Activated T-cell treated with anti-CD3 and anti-CD28 coated beads for 4 hours (primary cell): ENCODE measurements around the gene PEBP1.
"Not testable (repeated sequence)": the region's sequence is repeated elsewhere in the genome, so short reads cannot be mapped to it uniquely, and the experiment has no call there.

ENCODE experiments used
- DNase-seq: peaks from one replicate; pipeline ENCODE4 v3.0.0-alpha.2; 2020

Gene PEBP1

DNA sequence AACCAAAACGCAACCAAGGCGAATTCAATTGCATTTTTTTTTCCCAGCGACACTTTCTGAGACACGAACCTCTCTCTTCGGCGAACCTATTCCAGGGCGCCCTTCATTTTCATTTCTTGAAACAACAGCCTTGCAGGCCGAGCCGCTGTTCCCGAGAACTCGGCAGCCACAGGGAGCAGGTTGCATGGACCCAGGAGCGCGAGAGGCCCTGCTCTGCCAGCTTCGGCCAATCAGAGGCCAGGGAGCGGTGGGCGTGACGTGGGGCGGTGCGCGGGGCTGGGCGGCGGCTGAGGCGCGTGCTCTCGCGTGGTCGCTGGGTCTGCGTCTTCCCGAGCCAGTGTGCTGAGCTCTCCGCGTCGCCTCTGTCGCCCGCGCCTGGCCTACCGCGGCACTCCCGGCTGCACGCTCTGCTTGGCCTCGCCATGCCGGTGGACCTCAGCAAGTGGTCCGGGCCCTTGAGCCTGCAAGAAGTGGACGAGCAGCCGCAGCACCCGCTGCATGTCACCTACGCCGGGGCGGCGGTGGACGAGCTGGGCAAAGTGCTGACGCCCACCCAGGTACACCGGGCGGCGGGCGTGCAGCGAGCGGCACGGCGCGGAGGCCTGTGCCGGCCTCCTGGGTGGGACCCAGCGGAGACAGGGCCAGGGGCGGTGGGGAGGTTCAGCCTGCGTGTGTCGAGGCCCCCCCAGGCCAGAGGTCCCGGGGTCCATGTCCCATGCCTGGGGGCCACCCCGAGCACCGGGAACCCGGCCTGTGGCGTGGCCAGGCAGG, at the start of gene PEBP1:
TSS of gene PEBP1 (plus strand) at position 337 of the 771 bp plus-strand sequence. CDS start at position 423, 86 bp downstream.
- peak; percentile 92 for DNase-seq

DNA sequence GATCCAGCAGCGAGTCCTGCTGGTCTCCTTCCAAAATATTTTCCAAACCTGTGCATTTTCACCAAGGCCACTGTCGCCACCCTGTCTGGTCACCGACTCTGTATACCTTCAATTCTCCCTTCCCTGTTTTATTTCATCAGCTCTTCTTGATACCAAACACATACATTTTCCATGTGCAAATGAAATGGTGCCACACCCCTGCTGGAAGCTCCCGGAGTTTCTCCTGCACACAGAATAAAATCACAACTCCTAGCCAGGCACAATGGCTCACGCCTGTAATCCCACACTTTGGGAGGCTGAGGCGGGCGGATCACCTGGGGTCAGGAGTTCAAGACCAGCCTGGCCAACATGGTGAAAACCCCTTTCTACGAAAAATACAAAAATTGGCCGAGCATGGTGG, 46.1 kb upstream of the PEBP1 start:
- DNase-seq = no peak

DNA sequence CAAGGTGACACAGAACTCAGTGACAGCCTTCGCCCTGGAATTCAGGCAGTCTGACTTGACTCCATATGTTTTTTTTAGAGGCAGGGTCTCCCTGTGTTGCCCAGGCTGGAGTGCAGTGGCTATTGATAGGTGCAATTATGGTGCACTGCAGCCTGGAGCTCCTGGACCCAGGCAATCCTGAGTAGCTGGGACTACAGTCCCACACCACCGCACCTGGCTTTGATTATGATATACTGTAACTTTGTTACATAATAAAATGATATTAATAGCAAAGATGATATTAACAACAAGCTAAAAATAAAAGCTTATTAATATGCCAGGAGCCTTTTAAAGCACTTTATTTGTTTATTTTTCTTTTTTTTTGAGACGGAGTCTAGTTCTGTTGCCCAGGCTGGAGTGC, 41.9 kb upstream of the PEBP1 start:
- DNase-seq = no peak

DNA sequence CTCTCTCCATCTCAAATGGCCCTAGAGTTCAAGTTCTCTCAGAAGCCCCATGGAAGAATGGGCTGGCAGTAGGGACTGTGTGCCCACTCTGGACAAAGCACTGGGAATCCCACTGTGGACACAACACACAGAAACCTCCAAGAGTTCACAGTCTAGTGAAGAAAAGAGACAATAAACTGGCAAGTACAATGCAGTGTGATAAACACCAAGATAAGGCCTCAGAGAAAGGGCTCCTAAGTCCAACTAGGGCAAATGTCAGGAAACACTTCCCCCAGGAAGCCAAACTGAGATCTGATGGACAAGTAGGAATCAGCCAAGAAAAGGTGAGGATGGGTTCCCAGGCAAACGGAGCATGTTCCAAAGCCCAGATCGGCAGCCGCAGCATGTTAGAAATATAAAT, 37.5 kb upstream of the PEBP1 start:
- DNase-seq = no peak

DNA sequence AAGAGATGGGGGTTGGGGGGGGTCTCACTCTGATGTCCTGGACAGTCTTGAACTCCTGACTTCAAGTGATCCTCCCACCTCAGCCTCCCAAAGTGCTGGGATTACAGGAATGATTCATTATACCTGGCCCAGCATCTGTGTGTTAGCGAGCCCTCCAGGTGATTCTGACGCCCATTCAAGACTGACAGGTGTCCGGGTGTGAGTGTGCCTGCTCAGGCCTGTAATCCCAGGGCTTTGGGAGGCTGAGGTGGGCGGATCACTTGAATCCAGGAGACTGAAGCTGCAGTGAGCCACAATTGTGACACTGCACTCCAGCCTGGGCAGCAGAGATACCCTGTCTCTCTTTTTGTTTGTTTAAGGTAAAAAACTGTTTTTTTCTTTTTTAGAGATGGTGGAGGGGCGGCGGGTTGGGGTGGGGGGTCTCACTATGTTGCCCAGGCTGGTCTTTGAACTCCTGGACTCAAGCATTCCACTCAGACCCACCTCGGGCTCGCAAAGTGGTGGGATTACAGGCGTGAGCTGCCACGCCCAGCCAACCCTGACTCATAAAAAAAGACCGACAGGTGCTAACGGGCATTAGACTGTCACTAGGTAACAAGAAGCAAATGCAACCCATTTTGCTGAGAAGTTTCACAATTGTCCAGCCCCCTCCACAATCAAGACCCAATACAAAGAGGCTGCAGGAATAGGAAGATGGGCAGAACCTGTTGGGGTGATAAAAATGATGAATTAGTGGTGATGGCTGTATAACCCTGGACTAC, 36.8 kb upstream of the PEBP1 start:
- DNase-seq = no peak

DNA sequence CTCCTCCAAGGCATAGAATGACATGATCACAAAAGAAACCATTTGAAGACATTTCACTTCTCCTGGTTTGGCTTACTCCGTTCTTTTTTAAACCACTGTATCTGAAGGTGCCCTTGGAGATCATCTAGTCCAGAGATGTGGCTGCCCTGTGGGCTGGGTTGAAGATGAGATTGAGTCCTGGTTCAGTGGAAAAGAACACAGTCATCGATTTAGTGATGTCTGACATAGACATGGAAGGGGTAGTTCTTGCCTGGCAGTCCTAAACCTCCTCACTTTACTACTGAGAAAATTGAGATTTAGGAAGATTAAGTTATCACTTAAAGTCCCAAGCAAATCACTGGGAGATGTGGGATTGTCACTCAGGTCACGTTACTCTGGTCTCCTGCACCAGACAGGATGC, 34.9 kb upstream of the PEBP1 start:
- no peak for DNase-seq

DNA sequence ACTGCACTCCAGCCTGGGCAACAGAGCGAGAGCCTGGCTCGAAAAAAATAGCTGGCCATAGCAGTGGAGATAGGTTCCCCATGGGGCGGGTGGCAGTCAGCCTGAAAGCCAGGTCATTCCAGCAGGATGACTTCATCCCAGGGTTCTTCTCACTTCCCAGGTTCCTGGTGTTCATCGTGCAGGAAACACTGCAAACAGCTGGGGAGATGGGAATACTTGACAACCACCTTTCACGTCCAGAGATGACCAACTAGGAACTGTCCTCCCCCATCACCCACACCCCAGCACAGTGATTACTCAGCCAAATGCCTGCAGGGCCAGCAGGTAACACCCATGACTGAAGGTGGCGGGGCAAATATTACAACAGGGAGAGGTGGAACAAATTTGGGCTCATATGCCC, 33.9 kb upstream of the PEBP1 start:
- no peak for DNase-seq

DNA sequence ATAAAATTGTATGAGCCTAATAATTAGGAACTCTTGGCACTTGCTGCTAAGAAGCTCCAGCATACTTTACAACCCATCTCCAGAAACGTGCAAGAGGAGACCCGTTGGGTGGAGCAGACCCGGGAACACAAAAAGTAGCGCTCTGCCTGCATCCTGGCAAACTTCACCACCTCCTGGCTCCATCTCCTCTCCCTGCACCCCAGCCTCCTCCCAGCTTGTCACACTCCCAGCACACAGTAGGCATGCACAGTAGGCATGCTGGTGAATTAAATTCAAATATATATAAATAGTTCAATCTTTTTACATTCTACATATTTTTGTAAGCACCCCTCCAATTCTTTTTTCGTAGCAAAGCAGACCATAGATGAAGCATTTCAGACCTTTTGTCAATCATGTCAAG, 33.3 kb upstream of the PEBP1 start:
- DNase-seq = no peak

DNA sequence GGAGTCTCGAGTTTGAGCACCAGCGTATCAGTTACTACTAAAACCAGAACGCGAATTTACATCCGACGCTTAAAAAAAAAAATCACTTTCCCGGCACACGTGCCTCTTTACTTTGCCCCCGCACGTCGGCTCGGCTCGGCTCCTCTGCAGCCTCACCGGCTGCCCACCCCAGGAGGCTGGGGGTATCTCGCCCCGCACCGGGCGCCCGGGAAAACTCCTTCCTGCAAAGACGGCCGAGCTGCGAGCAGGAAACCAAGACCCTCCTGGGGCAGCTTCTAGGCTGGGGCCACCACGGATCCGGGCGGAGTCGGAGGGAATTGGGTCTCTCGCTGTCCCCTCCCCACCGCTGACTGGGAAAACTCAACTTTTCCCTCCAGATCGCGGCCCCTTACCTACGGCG, 32.7 kb upstream of the PEBP1 start:
- DNase-seq = no peak

DNA sequence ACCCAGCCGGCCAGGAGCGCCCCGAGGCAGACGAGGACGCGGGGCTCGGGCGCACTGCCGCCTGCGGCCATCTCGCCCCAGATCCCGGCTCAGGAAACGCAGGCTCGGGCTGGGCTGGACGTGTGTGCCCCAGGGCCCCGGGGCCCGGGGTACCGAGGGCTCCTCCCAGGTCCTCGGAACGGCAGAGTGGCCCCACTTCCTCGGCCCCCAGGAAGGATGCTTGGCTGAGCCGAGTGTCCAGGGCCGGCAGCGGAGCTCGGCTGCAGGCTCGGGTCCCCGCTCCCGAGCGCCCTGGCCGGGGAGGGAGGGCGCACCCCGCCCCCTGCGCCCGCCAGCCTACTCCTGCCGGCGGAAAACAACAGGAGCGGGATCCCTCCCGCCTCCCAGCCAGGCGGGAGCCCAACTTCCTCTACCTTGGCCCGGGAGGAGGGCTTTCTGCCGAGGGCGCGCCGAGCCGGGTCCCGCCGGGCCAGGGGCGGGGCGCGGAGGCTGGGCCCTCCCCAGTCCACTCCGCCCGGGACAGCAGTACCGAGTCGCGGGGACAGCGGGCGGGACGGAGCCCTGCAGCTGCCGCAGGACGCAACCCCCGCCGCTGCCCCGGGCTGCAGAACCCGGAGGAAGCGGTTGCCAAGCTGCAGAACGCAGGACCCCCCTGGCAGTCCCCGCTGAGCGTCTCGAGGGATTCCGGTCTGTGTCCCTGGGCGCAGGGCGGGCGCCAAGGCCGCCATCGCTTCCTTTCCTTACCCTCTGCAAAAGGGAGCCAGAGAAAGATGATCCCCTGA, 32.1 kb upstream of the PEBP1 start, which contains the start of gene VSIG10:
TSS of gene VSIG10 (minus strand) at position 411 of the 782 bp plus-strand sequence. CDS start at position 71, 340 bp downstream.
- DNase-seq = no peak

DNA sequence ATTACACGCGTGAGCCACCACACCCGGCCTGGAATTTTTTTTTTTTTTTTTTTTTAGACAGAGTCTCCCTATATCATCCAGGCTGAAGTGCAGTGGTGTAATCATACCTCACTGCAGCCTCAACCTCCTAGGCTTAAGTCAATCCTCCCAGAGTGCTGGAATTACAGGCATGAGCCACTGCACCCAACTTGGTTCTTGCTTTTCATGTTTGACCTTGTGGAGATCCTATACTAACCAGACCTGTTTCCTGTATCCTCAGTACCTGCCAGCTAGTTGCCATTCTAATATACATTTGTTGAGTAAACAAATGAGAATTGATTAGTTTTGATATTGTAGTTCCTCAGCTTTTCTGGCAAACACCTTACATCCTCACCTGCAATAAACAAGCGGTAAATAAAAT, 28.9 kb upstream of the PEBP1 start:
- no peak for DNase-seq

DNA sequence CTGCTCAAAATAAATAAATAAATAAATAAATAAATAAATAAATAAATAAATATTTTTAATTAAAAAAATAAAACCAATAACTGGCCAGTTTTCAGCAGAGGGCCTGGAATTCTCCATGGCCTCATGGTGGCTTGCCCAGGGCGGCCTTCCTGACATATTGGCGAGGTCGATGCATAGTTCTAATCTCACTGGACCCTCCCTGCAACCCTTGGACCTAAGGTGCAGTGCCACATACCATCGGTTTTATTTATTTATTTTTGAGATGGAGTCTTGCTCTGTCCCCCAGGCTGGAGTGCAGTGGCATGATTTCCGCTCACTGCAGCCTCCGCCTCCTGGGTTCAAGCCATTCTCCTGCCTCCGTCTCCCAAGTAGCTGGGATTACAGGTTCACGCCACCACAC, 28.2 kb upstream of the PEBP1 start:
- DNase-seq = no peak

DNA sequence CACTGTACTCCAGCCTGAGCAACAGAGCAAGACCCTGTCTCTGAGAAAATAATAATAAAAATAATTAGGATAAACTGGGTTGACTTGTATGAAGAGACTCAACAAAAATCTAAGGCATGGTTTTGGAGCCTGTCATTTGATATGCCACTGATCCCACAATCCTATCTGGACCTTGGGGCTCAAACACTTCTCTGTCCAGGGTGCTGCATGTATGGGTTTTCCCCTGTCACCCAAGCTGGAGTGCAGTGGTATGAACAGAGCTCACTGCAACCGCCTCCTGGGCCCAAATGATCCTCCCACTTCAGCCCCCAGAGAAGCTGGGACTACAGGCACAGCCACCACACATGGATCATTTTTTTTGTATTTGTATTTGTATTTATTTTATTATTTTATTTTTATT, 26.8 kb upstream of the PEBP1 start:
- DNase-seq = no peak

DNA sequence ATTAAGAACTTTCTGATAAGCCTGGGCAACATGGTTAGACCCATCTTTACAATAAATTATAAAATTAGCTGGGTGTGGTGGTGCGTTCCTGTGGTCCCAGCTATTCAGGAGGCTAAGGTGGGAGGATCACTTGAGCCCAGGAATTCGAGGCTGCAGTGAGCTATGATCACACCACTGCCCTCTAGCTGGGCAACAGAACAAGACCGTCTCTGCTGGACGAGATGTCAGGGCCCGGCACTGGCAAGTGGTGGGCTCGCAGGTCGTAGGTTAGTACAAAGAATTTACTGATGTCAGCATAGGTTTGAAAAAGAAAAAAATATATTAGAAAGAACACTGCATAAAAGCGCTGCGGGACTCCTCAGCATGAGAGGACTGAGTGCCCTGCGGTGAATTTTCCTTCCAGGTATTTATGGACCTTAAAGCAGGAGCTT, 16.5 kb upstream of the PEBP1 start:
- DNase-seq = no peak

DNA sequence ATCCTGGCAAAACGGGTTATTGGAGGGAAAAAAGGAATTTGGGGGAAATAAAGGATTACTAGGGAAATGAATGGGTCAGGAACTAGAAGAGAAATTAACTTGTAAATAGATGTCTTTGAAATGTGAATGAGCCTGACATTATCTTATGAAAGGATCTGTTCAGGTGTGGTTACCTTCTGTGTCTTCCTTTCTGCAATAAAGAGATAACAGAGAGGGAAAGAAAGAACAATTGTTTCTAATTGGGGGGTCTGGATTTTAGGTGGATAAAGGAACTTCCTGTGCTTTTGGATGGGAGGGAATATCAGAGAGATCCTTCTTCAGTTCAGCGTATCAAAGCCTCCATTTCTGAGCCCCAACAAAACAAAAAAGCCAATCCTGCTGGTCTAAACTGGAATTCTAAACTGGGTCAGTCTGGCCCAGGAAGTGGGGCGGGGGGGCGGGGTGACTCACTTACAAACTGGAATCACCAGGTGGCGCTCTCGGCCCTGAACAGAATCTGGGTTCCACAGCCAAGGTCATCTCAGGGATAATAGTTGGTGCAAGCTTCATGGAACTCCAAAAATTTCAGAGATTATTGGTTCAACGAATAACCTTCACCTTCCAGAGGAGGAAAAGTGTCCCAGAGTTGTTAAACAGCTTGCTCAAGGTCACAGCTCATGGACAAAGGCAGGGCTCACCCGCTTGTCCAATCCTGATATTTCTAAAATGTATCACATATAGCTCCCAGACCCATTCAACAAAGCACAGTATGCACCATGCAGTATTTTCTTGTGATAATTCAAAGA, 15.2 kb upstream of the PEBP1 start:
- peak; percentile 53 for DNase-seq

DNA sequence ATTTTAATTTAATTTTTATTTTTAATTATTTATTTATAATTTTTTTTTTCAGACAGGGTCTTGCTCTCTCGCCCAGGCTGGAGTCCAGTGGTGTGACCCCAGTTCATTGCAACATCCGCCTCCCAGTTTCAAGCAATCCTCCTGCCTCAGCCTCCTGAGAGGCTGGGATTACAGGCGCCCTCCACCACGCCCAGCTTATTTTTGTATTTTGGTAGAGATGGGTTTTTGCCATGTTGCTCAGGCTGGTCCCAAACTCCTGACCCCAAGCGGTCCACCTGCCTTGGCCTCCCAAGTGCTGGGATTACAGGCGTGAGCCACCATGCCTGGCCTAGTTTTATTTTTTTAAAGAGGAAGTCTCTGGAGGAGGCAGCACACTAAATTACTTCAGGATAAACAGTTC, 13.7 kb upstream of the PEBP1 start:
- no peak for DNase-seq

DNA sequence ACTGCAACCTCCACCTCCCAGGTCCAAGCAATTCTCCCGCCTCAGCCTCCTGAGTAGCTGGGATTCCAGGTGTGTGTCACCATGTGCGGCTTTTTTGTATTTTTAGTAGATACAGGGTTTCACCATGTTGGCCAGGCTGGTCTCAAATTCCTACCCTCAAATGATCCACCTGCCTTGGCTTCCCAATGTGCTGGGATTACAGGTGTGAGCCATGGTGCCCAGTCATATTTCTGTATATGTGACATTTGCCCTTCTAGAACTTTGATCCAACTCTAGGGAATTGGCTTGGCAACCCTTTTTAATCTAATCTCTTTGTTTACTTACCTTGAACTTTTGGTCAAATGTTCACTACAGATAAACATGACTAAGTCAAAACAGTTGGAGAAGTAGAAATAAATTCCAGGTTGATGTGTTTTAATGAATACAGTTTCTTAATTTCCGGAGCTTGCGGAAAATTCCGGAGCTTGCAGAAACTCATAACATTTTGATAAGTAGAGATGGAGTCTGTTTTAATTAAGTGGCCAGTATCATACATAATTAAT, 11.5 kb upstream of the PEBP1 start:
- no peak for DNase-seq

DNA sequence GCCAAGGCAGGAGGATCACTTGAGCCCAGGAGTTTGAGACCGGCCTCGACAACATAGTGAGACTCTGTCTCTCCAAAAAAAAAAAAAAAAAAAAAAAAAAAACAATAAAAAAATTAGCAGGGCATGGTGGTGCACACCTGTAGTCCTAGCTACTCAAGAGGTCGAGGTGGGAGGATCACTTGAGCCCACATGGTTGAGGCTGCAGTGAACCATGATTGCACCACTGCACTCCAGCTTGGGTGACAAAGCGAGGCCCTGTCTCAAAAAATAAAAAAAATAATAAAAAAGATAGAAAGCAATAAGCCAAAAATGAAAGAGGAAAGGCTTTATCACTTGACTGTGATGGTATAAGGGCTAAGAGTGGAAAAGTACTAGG, 10.2 kb upstream of the PEBP1 start:
- no peak for DNase-seq

DNA sequence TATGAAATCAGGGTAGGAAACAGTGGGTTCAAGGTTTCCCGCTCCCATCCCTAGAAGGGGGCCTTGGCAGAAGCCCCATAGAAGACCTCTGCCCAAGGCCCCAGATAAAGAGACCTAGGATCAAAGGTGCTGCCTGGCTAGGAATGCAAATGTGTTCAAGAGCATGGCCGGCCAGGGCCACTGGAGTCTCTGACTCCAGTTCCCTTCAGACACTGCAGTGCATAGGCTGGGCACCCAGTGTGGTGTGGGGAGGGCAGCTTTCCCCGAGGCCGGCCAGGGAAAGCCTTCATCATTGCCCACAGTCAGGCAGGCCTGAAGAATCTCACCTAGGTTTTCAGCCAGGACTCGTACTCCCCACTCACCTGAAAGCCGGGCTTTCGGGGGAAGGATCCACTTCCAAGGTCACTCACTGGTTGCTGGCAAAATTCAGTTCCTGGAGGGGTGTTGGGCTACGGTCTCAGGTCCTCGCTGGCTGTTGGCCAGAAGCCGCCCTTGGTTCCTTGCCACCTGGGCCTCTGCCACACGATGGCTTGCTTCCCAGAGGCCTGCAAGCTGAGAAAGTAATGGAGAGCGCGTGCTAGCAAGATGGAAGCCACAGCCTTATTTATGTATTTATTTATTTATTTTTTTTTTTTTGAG, 9.7 kb upstream of the PEBP1 start:
- DNase-seq = no peak

DNA sequence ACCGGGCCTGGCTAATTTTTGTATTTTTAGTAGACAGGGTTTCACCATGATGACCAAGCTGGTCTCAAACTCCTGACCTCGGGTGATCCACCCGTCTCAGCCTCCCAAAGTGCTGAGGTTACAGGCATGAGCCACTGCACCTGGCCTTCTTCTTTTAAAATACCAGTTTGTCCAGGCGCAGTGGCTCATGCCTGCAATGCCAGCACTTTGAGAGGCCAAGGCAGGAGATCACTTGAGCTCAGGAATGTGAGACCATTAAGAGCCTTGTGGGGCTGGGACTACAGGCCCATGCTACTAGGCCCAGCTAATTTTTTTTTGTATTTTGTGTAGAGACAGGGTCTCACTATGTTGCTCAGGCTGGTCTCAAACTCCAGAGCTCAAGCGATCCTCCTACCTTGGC, 8.1 kb upstream of the PEBP1 start:
- DNase-seq = no peak

DNA sequence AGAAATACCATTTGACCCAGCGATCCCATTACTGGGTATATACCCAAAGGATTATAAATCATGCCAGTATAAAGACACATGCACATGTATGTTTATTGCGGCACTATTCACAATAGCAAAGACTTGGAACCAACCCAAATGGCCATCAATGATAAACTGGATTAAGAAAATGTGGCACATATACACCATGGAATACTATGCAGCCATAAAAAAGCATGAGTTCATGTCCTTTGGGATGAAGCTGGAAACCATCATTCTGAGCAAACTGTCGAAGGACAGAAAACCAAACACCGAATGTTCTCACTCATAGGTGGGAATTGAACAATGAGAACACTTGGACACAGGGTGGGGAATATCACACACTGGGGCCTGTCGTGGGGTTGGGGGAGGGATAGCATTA, 6.5 kb upstream of the PEBP1 start:
- not testable (repeated sequence) for DNase-seq

DNA sequence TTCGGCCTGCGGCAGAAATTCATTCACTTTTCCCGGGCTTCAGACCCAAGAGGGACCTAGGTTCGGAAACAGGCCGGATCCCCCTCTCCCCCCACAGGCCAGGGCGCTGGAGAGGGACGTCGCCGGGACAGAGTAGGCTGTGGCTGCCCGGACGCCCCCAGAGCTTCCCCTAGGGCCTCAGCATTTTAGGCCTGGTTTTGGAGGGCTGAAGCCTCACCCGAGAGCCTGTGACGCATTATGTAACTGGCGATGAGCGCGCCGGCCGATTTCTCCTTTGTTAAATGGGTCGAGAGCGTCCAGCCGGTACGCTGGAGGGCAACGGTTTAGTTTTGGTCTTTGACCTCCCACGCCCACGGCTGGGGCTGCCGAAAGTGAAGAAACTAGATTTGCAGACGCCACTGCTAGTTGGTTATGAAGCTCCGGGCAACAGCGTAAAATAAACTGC, 657 bp downstream of the PEBP1 start:
- peak; percentile 14 for DNase-seq
